Measurements from ENCODE around the gene PSMA5. TPM values are rescaled to one million over a fixed set of nuclear protein-coding genes. Genes with fewer than 3 reads are reported as not detected.
A peak's percentile ranks its signal among the peaks of the same experiment; 100 is the strongest.

PSMA5 gene
- total RNA-seq, 1 experiment from 2014 or later = 133 TPM

DNA sequence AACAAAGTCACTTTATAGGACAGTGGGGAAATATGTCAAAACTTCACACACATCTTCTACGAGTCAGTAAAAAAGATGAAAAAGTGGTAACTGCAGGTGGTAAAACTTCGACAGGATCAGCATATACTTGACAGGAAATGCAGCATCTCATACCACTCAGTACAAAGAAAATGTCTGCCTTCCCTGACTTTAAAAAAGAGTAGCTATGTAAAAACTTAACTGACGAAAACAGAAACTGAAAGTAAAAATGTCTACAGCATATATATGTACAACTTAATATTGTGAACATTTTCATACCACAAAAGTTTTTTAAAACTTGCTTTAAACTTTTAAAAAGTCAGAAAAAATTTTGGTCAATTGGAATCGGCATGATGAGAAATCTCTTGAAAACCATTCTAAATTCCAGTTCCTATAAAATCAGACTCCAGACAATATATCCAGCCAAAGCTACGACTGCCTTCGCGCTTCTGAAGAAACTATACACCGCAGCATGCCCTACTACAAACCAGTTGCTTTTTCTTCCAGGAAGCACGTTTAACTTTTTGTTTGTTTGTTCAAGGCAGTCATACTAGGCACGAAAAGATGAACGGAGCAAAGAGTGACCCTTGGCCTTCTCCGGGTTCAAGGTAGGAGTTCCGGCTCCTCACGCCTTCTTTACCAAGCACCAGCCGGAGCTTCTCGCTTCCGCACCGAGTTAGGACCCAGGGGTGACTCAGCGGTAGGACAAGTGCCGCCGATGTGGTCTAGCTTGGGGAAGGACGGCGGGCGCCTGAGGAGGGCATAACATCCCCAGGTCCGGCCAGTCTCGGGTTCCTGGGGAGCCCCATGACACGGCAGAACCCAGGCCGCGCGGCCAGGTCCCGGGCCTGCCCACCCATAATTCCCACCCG is 612 bp downstream of the PSMA5 start:
- H3K4me2 ChIP-seq (ENCODE audit: insufficient read depth, insufficient read length, low read length) = peak overlapping the region; percentile 75
- no peak overlapping the region for H2BK12ac ChIP-seq (ENCODE audit: insufficient read length, low read depth, low read length)
- peak overlapping the region; percentile 73 for H3K9ac ChIP-seq (ENCODE audit: extremely low read depth, insufficient read length, low read length)
- TF ChIP-seq CTCF (conservative IDR thresholded peaks at IDR 0.05) = no peak
- no CpG with 5 or more reads among the region's 32 CpGs for WGBS (ENCODE audit: extremely low coverage, insufficient read length, low lambda C conversion rate)
- H2AFZ ChIP-seq (ENCODE audit: low read length) = no peak overlapping the region
- no peak overlapping the region for H3K23ac ChIP-seq (ENCODE audit: insufficient read length, low read depth, low read length)
- no peaks in the 10 kb centered on the region for H3K27me3 Mint-ChIP-seq (ENCODE audit: low read depth)
- no peaks in the 10 kb centered on the region for H3K9me3 Mint-ChIP-seq
- no peaks in the 10 kb centered on the region for H3K79me1 ChIP-seq (ENCODE audit: insufficient read depth, low read depth, low read length, poor library complexity, severe bottlenecking)
- peaks cover 18% of the 10 kb centered on the region; the same call in 1 of the 2 replicates for H3K79me2 ChIP-seq (ENCODE audit: insufficient read depth, low read length)
- peaks cover 18 to 21% of the 10 kb centered on the region in 2 experiments for H3K4me1 Mint-ChIP-seq
- H3K4me3 Mint-ChIP-seq = peak overlapping the region; percentile 93 to 96
- no peaks in the 10 kb centered on the region for H4K20me1 ChIP-seq (ENCODE audit: control insufficient read depth, insufficient read depth, insufficient read length)
- H3K4me1 ChIP-seq (ENCODE audit: insufficient read depth, low read length) = no peaks in the 10 kb centered on the region; the same call in 1 of the 2 replicates
- no peak overlapping the region for H3K4ac ChIP-seq (ENCODE audit: low read depth, low read length)
- H3K14ac ChIP-seq (ENCODE audit: insufficient read depth, low read length) = peak overlapping the region; percentile 70
- H3K9me3 ChIP-seq (ENCODE audit: control insufficient read depth, low read depth, low read length) = no peaks in the 10 kb centered on the region
- DNase-seq = no peak
- no peak overlapping the region for H2BK15ac ChIP-seq (ENCODE audit: low read depth, low read length)
- peak overlapping the region; percentile 92 to 97 (median 95); a peak in 6 of 7 replicates for H3K27ac Mint-ChIP-seq
- H4K91ac ChIP-seq (ENCODE audit: insufficient read length, low read depth, low read length) = no peak overlapping the region
- H2BK20ac ChIP-seq (ENCODE audit: low read depth, low read length, poor library complexity, severe bottlenecking) = no peak overlapping the region
- H3K36me3 Mint-ChIP-seq (ENCODE audit: insufficient read depth in 1 of 3, low read depth in 3 of 3) = peaks cover 5 to 16% (median 11%) of the 10 kb centered on the region in 3 experiments; a peak in 5 of 7 replicates
- H4K8ac ChIP-seq (replicated peaks; ENCODE audit: insufficient read length, low read depth, low read length) = no peak overlapping the region
- no peak overlapping the region for H2BK5ac ChIP-seq (ENCODE audit: insufficient read length, low read length)
- H3K27ac ChIP-seq (ENCODE audit: insufficient read length, low read depth, low read length) = peak overlapping the region; percentile 2
- peaks cover 2% of the 10 kb centered on the region for H3K23me2 ChIP-seq (ENCODE audit: insufficient read length, low read depth, low read length, poor library complexity, severe bottlenecking)
- no peak overlapping the region for H2BK120ac ChIP-seq (ENCODE audit: low read depth, low read length, poor library complexity, severe bottlenecking)
- H3K56ac ChIP-seq (ENCODE audit: insufficient read length, low read depth, low read length) = no peak overlapping the region
- H2AK5ac ChIP-seq (ENCODE audit: insufficient read length, low read length) = no peak overlapping the region
- no peak overlapping the region for H4K5ac ChIP-seq (ENCODE audit: insufficient read length, low read depth, low read length)
- H3K18ac ChIP-seq (ENCODE audit: insufficient read length, low read depth, low read length) = peak overlapping the region; percentile 61
- H3K27me3 ChIP-seq (ENCODE audit: insufficient read depth, low read length) = no peaks in the 10 kb centered on the region
- no peak overlapping the region for H3T11ph ChIP-seq (ENCODE audit: low read length)
